Epithelial cell of proximal tubule (primary cell): ENCODE measurements around the gene SLC6A19. TPM values are rescaled to one million over a fixed set of nuclear protein-coding genes. Genes with fewer than 3 reads are reported as not detected.

Experiments
- DNase-seq: peaks from one replicate; pipeline ENCODE4 v3.0.0-alpha.2; 2011; ENCODE audit warnings: low read depth
- H3K4me3 ChIP-seq: 2 replicates; pipeline ENCODE4 v1.5.1; 2011; ENCODE audit warnings: low read depth, mild to moderate bottlenecking, low read length
- total RNA-seq: library from RNA; depleted of rRNA; stranded (reverse); fragments of >200 nt; gene quantifications from 2 replicates; pipeline ENCODE4 v1.2.3, GENCODE V29; 2015
- TF ChIP-seq, protein P1 (sequence below): conservative IDR thresholded peaks from 2 replicates; pipeline ENCODE4 v1.5.1; 2012; ENCODE audit warnings: low read depth, mild to moderate bottlenecking, low read length

Gene SLC6A19
- total RNA-seq, 1 donor from 2014 or later: not detected

- no peak overlapping the region for H3K4me3 ChIP-seq
- TF ChIP-seq, protein P1, sequence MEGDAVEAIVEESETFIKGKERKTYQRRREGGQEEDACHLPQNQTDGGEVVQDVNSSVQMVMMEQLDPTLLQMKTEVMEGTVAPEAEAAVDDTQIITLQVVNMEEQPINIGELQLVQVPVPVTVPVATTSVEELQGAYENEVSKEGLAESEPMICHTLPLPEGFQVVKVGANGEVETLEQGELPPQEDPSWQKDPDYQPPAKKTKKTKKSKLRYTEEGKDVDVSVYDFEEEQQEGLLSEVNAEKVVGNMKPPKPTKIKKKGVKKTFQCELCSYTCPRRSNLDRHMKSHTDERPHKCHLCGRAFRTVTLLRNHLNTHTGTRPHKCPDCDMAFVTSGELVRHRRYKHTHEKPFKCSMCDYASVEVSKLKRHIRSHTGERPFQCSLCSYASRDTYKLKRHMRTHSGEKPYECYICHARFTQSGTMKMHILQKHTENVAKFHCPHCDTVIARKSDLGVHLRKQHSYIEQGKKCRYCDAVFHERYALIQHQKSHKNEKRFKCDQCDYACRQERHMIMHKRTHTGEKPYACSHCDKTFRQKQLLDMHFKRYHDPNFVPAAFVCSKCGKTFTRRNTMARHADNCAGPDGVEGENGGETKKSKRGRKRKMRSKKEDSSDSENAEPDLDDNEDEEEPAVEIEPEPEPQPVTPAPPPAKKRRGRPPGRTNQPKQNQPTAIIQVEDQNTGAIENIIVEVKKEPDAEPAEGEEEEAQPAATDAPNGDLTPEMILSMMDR: no peak
- DNase-seq: no peak
These were observed 58.5 kb downstream of the SLC6A19 start for GRCh38 chr5:1259806-1260480.

DNA sequence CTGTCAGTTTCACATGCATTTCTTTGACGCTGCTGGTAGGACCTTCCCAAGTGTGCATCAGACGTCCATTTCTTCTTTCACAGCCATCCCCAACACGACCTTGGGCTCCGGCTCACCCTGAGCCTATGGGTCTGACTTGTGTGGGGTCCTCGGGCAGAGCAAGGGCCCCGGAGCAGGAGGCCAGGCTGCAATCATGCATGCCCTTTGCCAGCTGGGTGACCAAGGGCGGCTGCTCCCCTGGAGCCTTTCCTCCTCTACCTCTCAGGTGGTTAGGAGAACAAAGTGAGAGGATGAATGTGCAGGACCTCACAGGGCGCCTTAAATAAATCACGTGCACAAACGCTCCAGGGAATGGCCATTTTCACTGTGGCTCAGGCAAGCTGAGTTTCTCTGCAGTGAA is 60.2 kb downstream of the SLC6A19 start:
- DNase-seq: no peak
- no peak overlapping the region for H3K4me3 ChIP-seq
- TF ChIP-seq, protein P1: no peak

- no peak for DNase-seq
- TF ChIP-seq, protein P1: no peak
- H3K4me3 ChIP-seq: no peak overlapping the region
These were observed 61.0 kb downstream of the SLC6A19 start for GRCh38 chr5:1262381-1262780.

GRCh38 chr5:1264211-1264610 is 62.8 kb downstream of the SLC6A19 start:
- TF ChIP-seq, protein P1: no peak
- no peak overlapping the region for H3K4me3 ChIP-seq
- DNase-seq: no peak

DNA sequence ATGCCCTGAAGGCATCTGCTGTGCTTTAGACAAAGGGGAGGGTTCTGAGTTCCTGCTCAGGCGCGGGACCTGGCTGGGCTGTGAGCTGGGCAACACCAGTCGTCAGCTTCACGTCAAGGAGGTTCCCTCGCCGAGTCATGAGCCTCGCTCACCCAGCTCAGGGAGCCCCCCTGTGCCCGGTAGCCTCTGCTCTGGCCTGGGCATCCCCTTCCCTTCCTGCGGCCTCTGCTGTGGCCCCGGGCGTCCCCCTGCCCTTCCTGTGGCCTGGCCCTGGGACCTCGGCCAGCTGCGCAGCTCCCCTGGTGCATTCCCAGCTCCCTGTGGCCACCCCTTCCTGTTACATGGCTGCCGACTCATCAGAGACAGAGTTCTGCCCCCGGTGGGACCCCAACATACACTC is 63.6 kb downstream of the SLC6A19 start:
- TF ChIP-seq, protein P1: no peak
- no peak for DNase-seq
- no peak overlapping the region for H3K4me3 ChIP-seq

DNA sequence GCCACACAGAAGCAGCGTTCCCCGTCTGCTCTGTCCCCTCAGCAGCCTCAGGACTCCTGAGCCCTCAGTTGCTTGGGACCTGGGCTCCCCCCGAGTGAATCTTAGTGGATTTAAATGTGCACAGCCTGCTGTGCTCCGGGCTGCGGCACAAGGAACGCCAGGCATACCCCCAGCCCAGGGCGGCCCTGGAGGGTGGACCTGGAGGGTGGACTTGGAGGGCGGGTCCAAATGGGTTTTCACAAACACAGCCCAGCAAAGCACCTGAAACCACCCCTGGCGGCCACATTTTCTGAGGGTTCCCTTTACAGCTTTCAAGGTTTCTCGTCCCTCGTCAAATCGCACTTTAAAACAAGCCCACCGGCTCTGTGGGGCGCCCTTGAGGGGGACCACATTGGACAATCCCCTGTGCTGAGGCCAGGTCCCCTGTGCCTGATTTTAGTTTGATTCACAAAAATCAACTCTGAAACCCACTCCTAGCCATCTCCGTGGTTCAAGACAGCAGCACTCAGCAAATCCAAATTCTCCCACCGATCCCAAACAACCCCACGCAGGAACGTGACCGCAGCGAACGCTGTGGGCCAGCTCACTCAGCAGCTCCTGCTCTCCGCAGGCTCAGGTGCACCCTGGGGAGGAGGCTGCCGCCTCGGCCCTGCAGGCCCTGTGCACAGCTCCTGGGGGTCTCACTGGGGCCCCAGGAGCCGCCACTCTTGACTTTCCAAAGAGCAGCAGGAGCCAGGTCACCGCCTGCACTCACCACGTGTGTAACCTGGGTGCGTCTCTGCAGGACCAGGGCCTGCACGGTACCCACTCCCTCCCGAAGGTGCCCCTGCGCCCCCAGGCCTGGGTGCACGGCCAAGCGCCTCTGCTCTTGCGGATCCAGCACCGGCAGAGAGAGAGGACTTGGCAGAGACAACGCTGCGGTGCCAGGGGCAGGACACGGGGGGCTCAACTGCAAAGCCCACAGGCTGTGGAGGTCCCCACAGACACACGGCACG is 64.4 kb downstream of the SLC6A19 start:
- DNase-seq: no peak
- H3K4me3 ChIP-seq: no peak overlapping the region
- TF ChIP-seq, protein P1: no peak
